Thyroid gland (tissue), 4 donors: ENCODE results near the gene USP49. TPM values are rescaled to one million over a fixed set of nuclear protein-coding genes. Genes with fewer than 3 reads are reported as not detected.

Experiments used
- DNase-seq, 2 donors: peaks; one replicate each; pipeline ENCODE4 v3.0.0-alpha.2; 2019
- H3K27ac ChIP-seq, 3 donors: fragments of 200-600 bp; sonication (generic); 1 replicate in 2 of 3; 2 replicates in 1 of 3; pipeline ENCODE4 v1.5.1; 2016 to 2019; ENCODE audit warnings: mild to moderate bottlenecking in 1 of 3, moderate library complexity in 1 of 3
- H3K27me3 ChIP-seq: fragments of 200-600 bp; sonication (generic); one replicate; pipeline ENCODE4 v1.5.1; 2019
- H3K36me3 ChIP-seq, 2 donors: fragments of 200-600 bp; sonication (generic); one replicate each; pipeline ENCODE4 v1.5.1; 2016 to 2019
- H3K4me1 ChIP-seq, 2 donors: fragments of 200-600 bp; sonication (generic); one replicate each; pipeline ENCODE4 v1.5.1; 2017 to 2019
- H3K4me3 ChIP-seq, 3 donors: fragments of 200-600 bp; sonication (generic); replicated peaks in 1 of 3; 1 replicate in 2 of 3; 2 replicates in 1 of 3; pipeline ENCODE4 v1.5.1; 2016; ENCODE audit warnings: mild to moderate bottlenecking in 1 of 3
- H3K9me3 ChIP-seq: fragments of 200-600 bp; sonication (generic); one replicate; pipeline ENCODE4 v1.5.1; 2017
- CTCF ChIP-seq, 6 experiments: fragments of 200-600 bp in 3 of 6; fragments of 450-650 bp in 3 of 6; sonication (generic) in 3 of 6; IDR thresholded peaks; one replicate each; pipeline ENCODE4 v1.5.1; 2016 to 2019; ENCODE audit warnings: antibody characterized with exemption in 6 of 6, mild to moderate bottlenecking in 2 of 6, inconsistent platforms in 1 of 6, moderate library complexity in 1 of 6
- POLR2A ChIP-seq, 2 donors: fragments of 450-650 bp; IDR thresholded peaks; one replicate each; pipeline ENCODE4 v1.6.1; 2017; ENCODE audit warnings: antibody characterized with exemption in 2 of 2, mild to moderate bottlenecking in 2 of 2, moderate library complexity in 1 of 2
- WGBS, 2 donors: methylation state at CpG; one replicate each; pipeline ENCODE4 v1.1.5; 2017; 5-methylcytosine and 5-hydroxymethylcytosine counted together
- intact Hi-C: fragments of 100-400 bp; cut with DNase I; formaldehyde crosslinking; loops from one replicate; pipeline ENCODE4 v1.15.1; 2023
- total RNA-seq, 4 donors: library from RNA; depleted of rRNA; stranded (reverse); fragments of >200 nt; gene quantifications; one replicate each; pipeline ENCODE4 v1.2.3, GENCODE V29; 2016

The USP49 gene
- total RNA-seq, 4 donors from 2014 or later: 9.8 to 17.5 (median 13.8) TPM

GRCh38 chr6:41759905-41760579 is 135.1 kb downstream of the USP49 start:
- Histone ChIP-seq H3K9me3 (no peaks in the 10 kb centered on the region), H3K27me3 (no peaks in the 10 kb centered on the region), H3K27ac (no peak overlapping the region), H3K4me1 (no peaks in the 10 kb centered on the region), H3K36me3 (no peaks in the 10 kb centered on the region), H3K4me3 (no peak overlapping the region)
- no peak for DNase-seq
- TF ChIP-seq CTCF (IDR thresholded peaks at IDR 0.05) (no peak), POLR2A (IDR thresholded peaks at IDR 0.05) (no peak)
- intact Hi-C loops: no loop called here
- WGBS, 2 donors: 90 to 97% methylated on average over 1 to 2 of the region's 2 CpGs

GRCh38 chr6:41759106-41759904 is 135.9 kb downstream of the USP49 start:
- Histone ChIP-seq H3K27ac (no peak overlapping the region), H3K36me3 (no peaks in the 10 kb centered on the region), H3K4me3 (no peak overlapping the region), H3K9me3 (no peaks in the 10 kb centered on the region), H3K4me1 (no peaks in the 10 kb centered on the region), H3K27me3 (no peaks in the 10 kb centered on the region)
- TF ChIP-seq CTCF (IDR thresholded peaks at IDR 0.05) (no peak), POLR2A (IDR thresholded peaks at IDR 0.05) (no peak)
- intact Hi-C loops: no loop called here
- no peak for DNase-seq
- 81 to 91% methylated on average over 11 to 13 of the region's 13 CpGs for WGBS, 2 donors

- Histone ChIP-seq H3K27me3 (no peaks in the 10 kb centered on the region), H3K36me3 (no peaks in the 10 kb centered on the region), H3K27ac (no peak overlapping the region), H3K9me3 (no peaks in the 10 kb centered on the region), H3K4me1 (no peaks in the 10 kb centered on the region), H3K4me3 (no peak overlapping the region)
- WGBS, 2 donors: 89 to 92% methylated on average over 6 of the region's 6 CpGs
- DNase-seq: no peak
- intact Hi-C loops: no loop called here
- TF ChIP-seq POLR2A (IDR thresholded peaks at IDR 0.05) (no peak), CTCF (IDR thresholded peaks at IDR 0.05) (no peak)
These were observed 136.5 kb downstream of the USP49 start for GRCh38 chr6:41758641-41759035.

GRCh38 chr6:41757931-41758640 is 137.1 kb downstream of the USP49 start:
- no peaks in the 10 kb centered on the region for H3K27me3 ChIP-seq
- no peak for TF ChIP-seq CTCF (IDR thresholded peaks at IDR 0.05)
- no peak for TF ChIP-seq POLR2A (IDR thresholded peaks at IDR 0.05)

More at GRCh38 chr6:41757931-41758640, 137.1 kb downstream of the USP49 start:
- intact Hi-C loops: no loop called here
- DNase-seq: no peak
- Histone ChIP-seq H3K4me3 (no peak overlapping the region), H3K36me3 (no peaks in the 10 kb centered on the region), H3K9me3 (no peaks in the 10 kb centered on the region), H3K27ac (no peak overlapping the region), H3K4me1 (no peaks in the 10 kb centered on the region)
- WGBS, 2 donors: 57 to 66% methylated on average over 6 to 8 of the region's 8 CpGs
